Sigmoid colon (tissue), 4 donors: ENCODE measurements around the gene BLNK.

Experiments used
- POLR2A ChIP-seq, 2 donors: fragments of 450-650 bp; IDR thresholded peaks; one replicate each; pipeline ENCODE4 v1.6.1; 2016; ENCODE audit warnings: antibody characterized with exemption in 2 of 2, mild to moderate bottlenecking in 2 of 2, moderate library complexity in 2 of 2
- POLR2AphosphoS5 ChIP-seq, 4 donors: sonication (generic); formaldehyde crosslinking; IDR thresholded peaks; one replicate each; pipeline ENCODE4 v1.6.1; 2017; ENCODE audit warnings: antibody characterized with exemption in 4 of 4
- TF ChIP-seq, protein P1 (sequence below), 4 experiments: fragments of 450-650 bp in 3 of 4; fragments of 200-600 bp in 1 of 4; IDR thresholded peaks; one replicate each; pipeline ENCODE4 v1.5.1; 2016 to 2019; ENCODE audit warnings: antibody characterized with exemption in 4 of 4, mild to moderate bottlenecking in 3 of 4, moderate library complexity in 2 of 4

DNA sequence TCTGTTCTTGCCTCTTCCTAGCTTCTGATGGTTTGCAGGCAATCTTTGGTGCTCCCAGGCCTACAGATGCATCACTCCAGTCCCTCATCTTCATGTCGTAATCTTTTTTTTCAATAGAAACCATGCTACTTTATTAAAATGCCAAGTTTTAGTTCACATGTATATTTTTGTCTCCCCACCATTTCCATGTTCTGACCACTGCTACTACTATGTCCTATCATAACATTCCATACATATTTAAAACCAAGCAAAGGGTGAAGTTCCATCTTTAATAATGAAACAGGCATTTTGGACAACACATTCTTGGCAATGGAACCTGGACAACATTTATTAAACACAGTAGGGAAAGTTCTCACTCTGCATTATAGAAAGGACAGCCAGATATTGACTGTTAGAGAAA lies 82.5 kb downstream of the BLNK start:
- TF ChIP-seq, protein P1, sequence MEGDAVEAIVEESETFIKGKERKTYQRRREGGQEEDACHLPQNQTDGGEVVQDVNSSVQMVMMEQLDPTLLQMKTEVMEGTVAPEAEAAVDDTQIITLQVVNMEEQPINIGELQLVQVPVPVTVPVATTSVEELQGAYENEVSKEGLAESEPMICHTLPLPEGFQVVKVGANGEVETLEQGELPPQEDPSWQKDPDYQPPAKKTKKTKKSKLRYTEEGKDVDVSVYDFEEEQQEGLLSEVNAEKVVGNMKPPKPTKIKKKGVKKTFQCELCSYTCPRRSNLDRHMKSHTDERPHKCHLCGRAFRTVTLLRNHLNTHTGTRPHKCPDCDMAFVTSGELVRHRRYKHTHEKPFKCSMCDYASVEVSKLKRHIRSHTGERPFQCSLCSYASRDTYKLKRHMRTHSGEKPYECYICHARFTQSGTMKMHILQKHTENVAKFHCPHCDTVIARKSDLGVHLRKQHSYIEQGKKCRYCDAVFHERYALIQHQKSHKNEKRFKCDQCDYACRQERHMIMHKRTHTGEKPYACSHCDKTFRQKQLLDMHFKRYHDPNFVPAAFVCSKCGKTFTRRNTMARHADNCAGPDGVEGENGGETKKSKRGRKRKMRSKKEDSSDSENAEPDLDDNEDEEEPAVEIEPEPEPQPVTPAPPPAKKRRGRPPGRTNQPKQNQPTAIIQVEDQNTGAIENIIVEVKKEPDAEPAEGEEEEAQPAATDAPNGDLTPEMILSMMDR (IDR thresholded peaks at IDR 0.05): no peak
- TF ChIP-seq POLR2A (IDR thresholded peaks at IDR 0.05) (no peak), POLR2AphosphoS5 (IDR thresholded peaks at IDR 0.05) (no peak)
